Glomerular visceral epithelial cell (primary cell): ENCODE results near the gene ZNF319.

Experiments used
- DNase-seq: peaks from one replicate; pipeline ENCODE4 v3.0.0-alpha.2; 2016; ENCODE audit errors: extremely low spot score

The ZNF319 gene

GRCh38 chr16:57977418-57978069, 22.9 kb downstream of the ZNF319 start:
- no peak for DNase-seq

- DNase-seq, result no peak
These were observed 24.1 kb downstream of the ZNF319 start for GRCh38 chr16:57976331-57976796.

GRCh38 chr16:57972306-57972705, 28.2 kb downstream of the ZNF319 start:
- DNase-seq, result no peak

GRCh38 chr16:57971848-57972247, 28.6 kb downstream of the ZNF319 start:
- DNase-seq, result no peak

GRCh38 chr16:57970970-57971369, 29.5 kb downstream of the ZNF319 start, which contains the start of gene CNGB1:
TSS of gene CNGB1 (minus strand) at chr16:57971128. CDS start at chr16:57967286, 3,842 bp downstream.
- DNase-seq, result no peak

- no peak for DNase-seq
These were observed 30.2 kb downstream of the ZNF319 start for GRCh38 chr16:57970319-57970718.

- no peak for DNase-seq
These were observed 30.9 kb downstream of the ZNF319 start for GRCh38 chr16:57969451-57970123.

GRCh38 chr16:57967916-57968315, 32.6 kb downstream of the ZNF319 start:
- no peak for DNase-seq

- DNase-seq, result no peak
These were observed 33.5 kb downstream of the ZNF319 start for GRCh38 chr16:57966986-57967385.

- DNase-seq, result no peak
These were observed 34.2 kb downstream of the ZNF319 start for GRCh38 chr16:57966204-57966771.

GRCh38 chr16:57964157-57964700, 36.2 kb downstream of the ZNF319 start:
- DNase-seq, result no peak

GRCh38 chr16:57962756-57963155, 37.7 kb downstream of the ZNF319 start:
- DNase-seq, result no peak

GRCh38 chr16:57962046-57962445, 38.4 kb downstream of the ZNF319 start:
- DNase-seq, result no peak

- no peak for DNase-seq
These were observed 38.9 kb downstream of the ZNF319 start for GRCh38 chr16:57961538-57961937.

GRCh38 chr16:57960826-57961472, 39.5 kb downstream of the ZNF319 start:
- DNase-seq, result no peak

- DNase-seq, result no peak
These were observed 40.2 kb downstream of the ZNF319 start for GRCh38 chr16:57960310-57960709.

- no peak for DNase-seq
These were observed 40.7 kb downstream of the ZNF319 start for GRCh38 chr16:57959804-57960203.

- no peak for DNase-seq
These were observed 41.4 kb downstream of the ZNF319 start for GRCh38 chr16:57959121-57959520.

- no peak for DNase-seq
These were observed 41.9 kb downstream of the ZNF319 start for GRCh38 chr16:57958544-57958943.

GRCh38 chr16:57957673-57958392, 42.6 kb downstream of the ZNF319 start:
- DNase-seq, result no peak

- no peak for DNase-seq
These were observed 43.4 kb downstream of the ZNF319 start for GRCh38 chr16:57956924-57957672.
